Measurements from ENCODE around the gene GBX1. TPM values are rescaled to one million over a fixed set of nuclear protein-coding genes. Genes with fewer than 3 reads are reported as not detected.

The GBX1 gene
- total RNA-seq, 1 donor from 2014 or later: 2.1 TPM

GRCh38 chr7:151172273-151173141 is 5.0 kb upstream of the GBX1 start:
- Mint-ChIP-seq H3K4me1 (ENCODE audit: low read depth) (peaks cover 7% of the 10 kb centered on the region), H3K27ac (no peak overlapping the region), H3K9me3 (ENCODE audit: low read depth) (peaks cover 2% of the 10 kb centered on the region), H3K27me3 (peaks cover 71% of the 10 kb centered on the region), H3K36me3 (ENCODE audit: insufficient read depth) (no peaks in the 10 kb centered on the region), H3K4me3 (ENCODE audit: low read depth) (no peak overlapping the region)
- TF ChIP-seq CTCF (IDR thresholded peaks at IDR 0.05; ENCODE audit: unreplicated experiment): peak; percentile 100
- peak; percentile 79 for DNase-seq (ENCODE audit: low spot score, unreplicated experiment)

- Mint-ChIP-seq H3K27me3 (peaks cover 46% of the 10 kb centered on the region), H3K36me3 (ENCODE audit: insufficient read depth) (no peaks in the 10 kb centered on the region), H3K4me3 (ENCODE audit: low read depth) (peak overlapping the region; percentile 65), H3K4me1 (ENCODE audit: low read depth) (peaks cover 10% of the 10 kb centered on the region), H3K9me3 (ENCODE audit: low read depth) (peaks cover 2% of the 10 kb centered on the region), H3K27ac (peak overlapping the region; percentile 22)
- no peak for DNase-seq (ENCODE audit: low spot score, unreplicated experiment)
- no peak for TF ChIP-seq CTCF (IDR thresholded peaks at IDR 0.05; ENCODE audit: unreplicated experiment)
Measured at GRCh38 chr7:151168787-151169162, 1.3 kb upstream of the GBX1 start.

GRCh38 chr7:151168003-151168786 is 701 bp upstream of the GBX1 start:
- H3K4me3 Mint-ChIP-seq (ENCODE audit: low read depth): peak overlapping the region; percentile 65
- peaks cover 10% of the 10 kb centered on the region for H3K4me1 Mint-ChIP-seq (ENCODE audit: low read depth)
- TF ChIP-seq CTCF (IDR thresholded peaks at IDR 0.05; ENCODE audit: unreplicated experiment): peak; percentile 90
- peaks cover 40% of the 10 kb centered on the region for H3K27me3 Mint-ChIP-seq
- DNase-seq (ENCODE audit: low spot score, unreplicated experiment): peak; percentile 54
- peak overlapping the region; percentile 22 for H3K27ac Mint-ChIP-seq
- H3K9me3 Mint-ChIP-seq (ENCODE audit: low read depth): peaks cover 2% of the 10 kb centered on the region
- no peaks in the 10 kb centered on the region for H3K36me3 Mint-ChIP-seq (ENCODE audit: insufficient read depth)

- Mint-ChIP-seq H3K27ac (no peak overlapping the region), H3K36me3 (ENCODE audit: insufficient read depth) (no peaks in the 10 kb centered on the region), H3K27me3 (peaks cover 28% of the 10 kb centered on the region), H3K9me3 (ENCODE audit: low read depth) (no peaks in the 10 kb centered on the region), H3K4me1 (ENCODE audit: low read depth) (peaks cover 10% of the 10 kb centered on the region), H3K4me3 (ENCODE audit: low read depth) (peak overlapping the region; percentile 63)
- no peak for DNase-seq (ENCODE audit: low spot score, unreplicated experiment)
- no peak for TF ChIP-seq CTCF (IDR thresholded peaks at IDR 0.05; ENCODE audit: unreplicated experiment)
Measured at GRCh38 chr7:151166629-151167196, 781 bp downstream of the GBX1 start.

GRCh38 chr7:151161757-151162156 is 5.7 kb downstream of the GBX1 start:
- no peak overlapping the region for H3K27ac Mint-ChIP-seq
- TF ChIP-seq CTCF (IDR thresholded peaks at IDR 0.05; ENCODE audit: unreplicated experiment): no peak
- no peak for DNase-seq (ENCODE audit: low spot score, unreplicated experiment)
- H3K36me3 Mint-ChIP-seq (ENCODE audit: insufficient read depth): no peaks in the 10 kb centered on the region
- peaks cover 4% of the 10 kb centered on the region for H3K4me1 Mint-ChIP-seq (ENCODE audit: low read depth)
- no peak overlapping the region for H3K4me3 Mint-ChIP-seq (ENCODE audit: low read depth)
- peaks cover 17% of the 10 kb centered on the region for H3K27me3 Mint-ChIP-seq
- no peaks in the 10 kb centered on the region for H3K9me3 Mint-ChIP-seq (ENCODE audit: low read depth)

Data from progenitor cell of endocrine pancreas (in vitro differentiated cells).